Stimulated activated CD4-positive, alpha-beta T cell treated with anti-CD3 and anti-CD28 coated beads, Interleukin-4, amount 100 ng/mL, for 1 hour (primary cell): ENCODE data around the gene TMEM236.

Source experiments
- DNase-seq: peaks from one replicate; pipeline ENCODE4 v3.0.0-alpha.2; 2020

Gene TMEM236

DNA sequence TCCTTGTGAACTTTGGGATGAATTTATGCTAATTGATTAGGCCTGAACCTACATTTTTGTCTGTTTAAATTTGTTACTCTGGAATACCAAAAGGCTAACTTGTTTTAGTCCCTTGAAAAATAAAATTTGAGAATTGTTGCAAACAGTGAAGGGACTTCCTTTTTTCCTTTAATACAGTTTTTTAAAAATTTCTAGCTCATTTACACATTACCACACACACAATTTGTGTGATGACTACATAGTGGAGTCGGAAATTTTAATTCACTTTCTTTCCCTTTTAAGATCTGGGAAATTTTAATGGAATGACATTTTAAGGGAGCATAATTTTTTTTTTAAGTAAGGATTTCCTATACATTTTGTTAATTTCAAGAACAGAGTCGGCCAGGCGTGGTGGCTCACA, 8.6 kb upstream of the TMEM236 start:
- no peak for DNase-seq

GRCh38 chr10:17744341-17744861, 7.6 kb upstream of the TMEM236 start:
- no peak for DNase-seq

- DNase-seq: no peak
Observed at GRCh38 chr10:17747883-17748550, 4.0 kb upstream of the TMEM236 start.

DNA sequence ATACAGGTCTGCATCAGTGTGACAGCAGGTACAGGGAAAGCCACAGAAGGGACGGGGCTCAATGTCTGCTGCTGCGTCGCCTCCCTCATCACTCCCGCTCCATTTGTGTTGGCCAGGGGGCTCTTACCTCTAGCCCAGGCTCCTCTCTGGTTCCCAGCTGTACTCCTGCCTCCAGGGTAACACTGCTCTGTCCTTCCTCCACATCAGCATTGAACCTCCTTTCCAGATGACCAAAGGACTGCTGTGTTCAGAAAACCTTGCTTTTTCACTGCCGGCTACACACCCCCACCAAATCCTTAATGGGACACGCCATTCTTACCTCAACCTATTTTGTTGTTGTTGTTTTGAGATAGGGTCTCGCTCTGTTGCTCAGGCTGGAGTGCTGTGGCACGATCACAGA, 2.1 kb upstream of the TMEM236 start:
- no peak for DNase-seq

DNA sequence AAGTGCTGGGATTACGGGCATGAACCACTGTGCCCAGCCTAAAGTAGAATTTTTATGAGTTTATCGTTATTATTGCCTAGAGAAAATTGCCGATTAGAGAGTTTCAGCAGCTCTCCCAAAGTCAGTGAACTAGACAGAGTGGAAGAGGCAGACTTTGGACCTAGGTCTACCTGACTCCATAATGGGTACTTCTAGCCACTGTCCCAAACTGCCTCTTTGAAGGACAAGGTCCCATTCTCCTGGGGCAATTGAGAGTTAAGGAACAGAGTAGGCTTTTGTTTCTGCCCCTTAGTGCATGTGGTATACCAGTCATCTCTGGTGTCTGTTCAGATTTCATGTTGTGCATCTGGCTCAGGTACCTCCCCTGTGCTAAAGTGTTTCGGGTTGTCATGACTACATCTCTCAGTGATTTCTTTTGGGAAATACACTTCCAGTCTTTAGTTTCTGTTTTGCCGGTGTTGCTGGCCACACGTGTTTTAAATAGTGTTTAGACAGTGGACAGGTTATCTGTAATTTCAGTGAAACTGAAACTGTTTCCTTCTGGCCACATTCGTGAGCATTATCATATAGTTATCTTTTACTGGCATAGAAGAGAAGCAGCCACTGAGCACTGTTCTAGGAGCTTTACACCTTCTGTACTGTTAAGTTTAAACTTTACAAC, 4.7 kb downstream of the TMEM236 start:
- no peak for DNase-seq

- DNase-seq: no peak
Observed at GRCh38 chr10:17758200-17758599, 6.2 kb downstream of the TMEM236 start.

GRCh38 chr10:17758896-17759295, 6.9 kb downstream of the TMEM236 start:
- DNase-seq: no peak

DNA sequence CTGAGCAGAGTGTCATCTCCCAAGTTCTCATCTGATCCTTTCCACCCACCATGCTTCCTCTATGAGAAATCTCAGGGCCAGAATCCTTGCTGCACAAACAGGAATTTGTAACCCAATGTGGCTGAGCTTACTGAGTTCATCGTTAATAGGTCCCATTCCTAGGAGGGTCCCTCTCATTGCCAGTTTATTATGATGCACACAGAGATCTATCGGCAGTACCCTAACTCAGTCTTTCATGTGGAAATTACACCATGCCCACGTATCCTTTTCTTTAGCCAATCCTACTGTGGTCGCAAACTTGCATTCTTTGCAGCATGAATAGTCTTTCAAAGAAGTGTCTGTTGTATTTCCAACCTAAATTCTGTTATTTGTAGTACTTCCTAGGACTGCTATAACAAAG, 12.1 kb downstream of the TMEM236 start:
- DNase-seq: no peak

DNA sequence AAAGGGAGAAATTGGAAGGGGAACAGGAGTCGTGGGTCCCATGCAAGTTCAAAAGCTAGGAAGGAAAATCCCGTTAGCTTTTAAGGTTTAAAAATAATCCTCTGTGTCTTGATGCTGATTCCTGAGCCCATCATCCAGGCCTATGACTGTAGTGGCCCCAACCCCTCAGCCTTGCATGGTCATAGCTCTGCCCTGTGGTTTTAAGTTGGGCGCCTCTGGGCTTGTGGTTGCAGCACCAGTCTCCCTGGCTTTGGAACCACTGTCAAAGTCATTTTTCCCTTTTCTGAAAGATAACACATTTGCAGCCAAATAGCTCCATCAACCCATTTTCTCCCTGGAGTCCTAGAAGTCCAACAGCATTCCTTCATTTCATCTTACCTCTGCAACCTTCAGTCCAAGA, 13.6 kb downstream of the TMEM236 start:
- DNase-seq: no peak

DNA sequence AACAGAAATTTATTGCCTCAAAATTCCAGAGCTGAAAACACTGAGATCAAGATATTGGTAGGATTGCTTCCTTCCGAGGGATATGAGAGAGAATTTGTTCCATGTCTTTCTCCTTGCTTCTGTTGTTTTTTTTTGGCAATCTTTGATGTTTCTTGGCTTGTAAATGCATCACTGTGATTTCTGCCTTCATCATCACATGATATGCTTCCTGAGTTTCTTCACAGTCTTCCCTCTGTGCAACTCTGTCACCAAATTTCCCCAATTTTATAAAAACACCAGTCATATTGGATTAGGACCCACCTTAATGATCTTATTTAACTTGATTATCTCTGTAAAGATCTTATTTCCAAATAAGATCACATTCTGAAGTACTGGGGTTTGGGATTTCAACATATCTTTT, 14.7 kb downstream of the TMEM236 start:
- no peak for DNase-seq

- no peak for DNase-seq
Observed at GRCh38 chr10:17768496-17768895, 16.5 kb downstream of the TMEM236 start.

DNA sequence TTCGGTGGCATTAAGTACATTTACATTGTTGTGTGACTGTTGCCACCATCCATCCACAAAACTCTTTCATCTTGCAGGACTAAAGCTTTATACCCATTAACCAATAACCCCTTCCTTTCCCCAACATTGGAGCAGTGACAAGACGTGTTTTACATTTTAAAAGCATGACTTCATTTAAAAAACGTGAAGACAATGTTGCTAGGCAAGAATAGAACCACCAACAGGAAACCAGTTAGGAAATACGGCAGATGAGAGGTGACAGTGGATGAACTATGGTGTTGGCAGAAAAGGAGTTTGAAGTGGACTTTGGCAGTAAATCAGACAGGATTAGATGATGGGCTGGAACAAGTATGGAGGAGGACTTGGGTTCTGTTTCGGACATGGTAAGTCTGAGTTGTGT, 17.0 kb downstream of the TMEM236 start:
- DNase-seq: no peak

- DNase-seq: no peak
Observed at GRCh38 chr10:17771017-17771416, 19.0 kb downstream of the TMEM236 start.

DNA sequence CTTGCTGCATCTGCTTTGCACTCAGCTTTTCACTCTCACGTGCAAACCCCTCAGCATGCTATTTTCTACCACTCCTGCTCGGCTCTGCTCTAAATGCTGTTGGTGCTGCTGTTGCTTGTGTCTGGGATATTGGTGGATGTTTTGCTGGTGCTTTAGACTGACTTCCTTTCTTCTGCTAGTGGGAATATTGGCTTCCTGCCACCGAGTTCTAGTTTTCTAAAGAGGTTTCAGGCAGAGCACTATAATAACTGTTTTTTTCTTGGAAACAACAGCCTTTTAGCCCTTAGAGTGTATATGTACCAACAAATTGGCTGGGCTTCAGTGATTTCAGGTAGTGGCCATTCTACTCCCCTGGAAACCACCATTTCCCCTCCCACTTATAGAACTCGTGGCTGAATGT, 27.8 kb downstream of the TMEM236 start:
- DNase-seq: no peak

DNA sequence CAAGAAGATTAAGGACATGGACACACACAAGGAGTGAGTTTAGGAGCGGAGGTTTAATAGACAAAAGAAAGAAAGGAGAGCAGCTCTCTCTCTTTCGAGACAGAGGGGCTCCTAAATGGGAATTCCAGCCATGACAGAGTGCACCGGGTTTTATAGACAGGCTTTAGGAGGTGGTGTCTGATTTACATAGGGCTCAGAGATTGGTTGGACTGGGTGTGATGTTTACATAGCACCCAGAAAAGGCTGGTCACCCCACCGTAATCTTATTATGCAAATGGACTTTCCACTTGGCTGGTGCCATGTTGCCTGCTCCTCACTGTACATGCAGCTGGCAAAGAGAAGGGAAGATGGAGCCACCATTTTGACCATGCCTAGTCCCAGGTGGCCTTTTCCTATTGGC, 28.7 kb downstream of the TMEM236 start:
- no peak for DNase-seq

GRCh38 chr10:17781856-17782255, 29.9 kb downstream of the TMEM236 start:
- DNase-seq: no peak

GRCh38 chr10:17782921-17783665, 31.1 kb downstream of the TMEM236 start:
- DNase-seq: no peak

- no peak for DNase-seq
Observed at GRCh38 chr10:17783751-17784150, 31.8 kb downstream of the TMEM236 start.

DNA sequence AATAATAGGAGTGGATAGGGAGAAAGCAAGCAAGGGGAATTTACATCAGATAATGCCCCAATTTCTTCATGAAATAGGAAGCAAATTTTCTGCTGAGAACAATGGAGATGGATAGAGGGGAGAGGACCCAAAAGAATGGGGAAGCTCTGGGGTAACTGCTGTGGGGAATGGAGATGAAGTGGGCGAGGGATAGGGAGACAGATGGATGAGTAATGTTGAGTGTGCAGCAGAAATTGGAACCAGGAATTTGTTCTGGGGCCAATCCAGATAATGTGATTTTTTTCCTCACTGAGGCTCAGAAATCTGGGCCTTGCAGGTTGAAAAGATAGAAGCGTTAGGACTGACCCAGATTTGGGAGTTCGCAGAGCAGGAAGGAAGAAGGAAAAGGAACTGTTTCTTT, 32.7 kb downstream of the TMEM236 start:
- DNase-seq: no peak

GRCh38 chr10:17785276-17785930, 33.4 kb downstream of the TMEM236 start:
- no peak for DNase-seq

GRCh38 chr10:17787087-17787961, 35.3 kb downstream of the TMEM236 start:
- DNase-seq: no peak

GRCh38 chr10:17788646-17789045, 36.6 kb downstream of the TMEM236 start:
- no peak for DNase-seq
